COLO829 (cell line): Measurements from ENCODE around the gene LOX.

Source experiments
- DNase-seq: peaks from one replicate; pipeline ENCODE4 v3.0.0; 2012; ENCODE audit warnings: low spot score

Gene LOX

DNA sequence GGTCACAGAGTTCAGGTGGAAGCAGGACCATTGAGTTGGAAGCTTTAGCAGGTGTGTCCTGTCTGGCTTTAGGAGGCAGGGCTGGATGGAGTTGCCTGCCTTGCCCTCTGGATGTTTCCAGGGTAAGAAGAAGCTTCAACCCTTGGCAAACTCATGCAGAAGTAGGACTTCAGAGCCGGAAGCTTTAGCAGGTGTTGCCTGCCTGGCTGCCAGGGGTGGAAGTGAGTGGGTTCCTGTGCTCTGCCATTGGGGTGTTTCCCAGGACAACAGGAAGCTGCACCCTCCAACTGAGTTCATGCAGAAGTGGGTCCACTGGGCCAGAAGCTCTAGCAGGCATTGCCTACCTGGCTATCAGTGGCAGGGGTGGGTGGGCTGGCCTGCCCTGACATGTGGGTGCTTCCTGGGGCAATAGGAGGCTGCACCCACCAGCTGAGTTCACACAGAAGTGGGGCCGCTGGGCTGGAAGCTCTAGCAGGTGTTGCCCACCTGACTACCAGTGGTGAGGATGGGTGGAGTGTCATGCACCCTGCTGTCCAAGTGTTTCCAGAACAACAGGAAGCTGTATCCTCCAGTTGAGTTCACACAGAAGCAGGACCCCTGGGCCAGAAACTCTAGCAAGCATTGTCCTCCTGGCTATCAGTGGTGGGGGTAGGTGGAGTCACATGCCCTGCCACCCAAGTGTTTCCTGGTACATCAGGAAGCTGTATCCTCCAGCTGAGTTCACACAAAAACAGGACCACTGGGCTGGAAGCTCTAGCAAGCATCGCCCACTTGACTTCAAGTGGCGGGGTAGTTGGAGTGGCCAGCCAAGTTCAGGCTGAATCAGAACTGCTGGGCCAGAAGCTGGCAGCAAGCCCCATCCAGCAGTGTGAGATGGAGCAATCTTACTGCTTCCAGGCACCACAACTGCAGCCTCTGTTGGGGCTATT is 24.6 kb downstream of the LOX start:
- DNase-seq = no peak

DNA sequence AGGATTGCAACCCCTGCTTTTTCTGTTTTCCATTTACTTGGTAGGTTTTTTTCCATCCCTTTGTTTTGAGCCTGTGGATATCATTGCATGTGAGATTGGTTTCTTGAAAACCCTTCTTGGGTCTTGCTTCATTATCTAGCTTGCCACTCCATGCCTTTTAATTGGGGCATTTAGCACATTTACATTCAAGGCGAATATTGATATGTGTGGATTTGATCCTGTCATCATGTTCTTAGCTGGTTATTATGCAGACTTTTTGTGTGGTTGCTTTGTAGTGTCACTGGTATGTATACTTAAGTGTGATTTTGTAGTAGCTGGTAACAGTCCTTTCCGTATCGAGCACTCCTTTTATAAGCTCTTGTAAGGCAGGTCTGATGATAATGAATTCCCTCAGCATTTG is 26.5 kb downstream of the LOX start:
- no peak for DNase-seq

- DNase-seq = no peak
Observed at GRCh38 chr5:122050959-122051358, 27.1 kb downstream of the LOX start.

- DNase-seq = no peak
Observed at GRCh38 chr5:122040636-122041302, 37.3 kb downstream of the LOX start.

GRCh38 chr5:122036326-122036725 is 41.7 kb downstream of the LOX start:
- no peak for DNase-seq

DNA sequence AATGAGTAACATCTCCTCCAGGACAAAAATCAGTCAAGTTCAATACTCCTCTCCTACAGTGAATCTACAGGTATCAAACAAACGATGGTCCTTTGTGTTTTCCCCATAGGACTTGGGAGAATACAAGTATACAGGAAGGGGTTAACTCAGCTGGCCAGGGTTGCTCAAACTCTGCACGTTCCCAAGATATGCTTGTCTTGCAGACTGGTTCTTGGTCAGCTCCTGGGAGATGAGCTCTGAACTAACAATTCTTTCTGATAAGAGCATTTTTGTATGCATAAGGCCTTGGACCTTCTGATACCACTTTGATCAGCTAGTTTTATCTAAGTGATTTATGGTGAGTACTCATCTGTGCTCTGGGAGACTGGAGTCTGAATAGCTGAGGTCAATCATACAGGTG is 42.1 kb downstream of the LOX start:
- no peak for DNase-seq

GRCh38 chr5:122031836-122032235 is 46.2 kb downstream of the LOX start:
- DNase-seq = no peak

DNA sequence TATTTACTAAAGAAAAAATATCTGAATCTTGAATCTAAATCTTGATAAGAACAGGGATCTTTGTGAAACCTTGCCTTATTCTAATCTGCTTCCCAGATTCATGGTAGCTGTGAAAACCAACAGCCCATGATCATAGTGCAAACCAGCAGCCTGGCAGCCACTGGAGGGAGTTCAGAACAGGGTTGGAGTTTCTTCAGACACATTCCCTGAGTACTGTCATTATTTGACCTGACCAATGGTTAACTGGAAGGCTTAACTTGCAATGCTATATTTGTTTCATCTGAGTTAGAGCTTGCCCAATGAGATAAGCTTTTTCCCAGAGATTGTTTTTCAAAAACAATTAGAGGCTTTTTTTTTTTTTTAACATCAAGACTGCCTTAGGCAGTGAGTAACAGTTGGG is 47.8 kb downstream of the LOX start:
- no peak for DNase-seq

GRCh38 chr5:122029818-122030217 is 48.2 kb downstream of the LOX start:
- no peak for DNase-seq

GRCh38 chr5:122022966-122023365 is 55.1 kb downstream of the LOX start:
- no peak for DNase-seq

DNA sequence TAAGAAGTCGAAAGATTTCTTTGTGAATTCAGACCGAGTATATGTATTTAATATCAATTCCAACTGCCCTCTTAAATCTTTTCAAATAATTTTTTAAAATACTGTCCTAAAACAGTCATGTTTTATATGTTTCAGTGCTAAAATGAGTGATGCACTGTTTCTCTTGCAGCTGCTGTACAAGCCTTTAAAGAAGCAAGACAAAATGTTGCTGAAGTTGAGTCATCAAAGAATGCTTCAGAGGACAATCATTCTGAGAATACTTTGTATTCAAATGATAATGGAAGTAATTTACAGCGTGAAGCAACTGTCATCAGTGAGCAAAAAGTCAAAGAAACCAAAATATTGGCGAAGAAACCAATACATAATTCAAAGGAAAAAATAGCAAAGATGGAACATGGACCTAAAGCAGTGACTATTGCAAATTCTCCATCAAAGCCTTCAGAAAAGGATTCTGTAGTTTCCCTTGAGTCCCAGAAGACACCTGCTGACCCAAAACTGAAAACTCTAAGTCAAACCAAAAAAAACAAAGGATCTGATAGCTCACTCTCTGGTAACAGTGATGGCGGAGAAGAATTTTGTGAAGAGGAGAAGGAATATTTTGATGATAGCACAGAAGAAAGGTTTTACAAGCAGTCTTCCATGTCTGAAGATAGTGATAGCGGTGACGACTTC is 58.0 kb downstream of the LOX start:
- DNase-seq = no peak

GRCh38 chr5:122015471-122015870 is 62.6 kb downstream of the LOX start:
- no peak for DNase-seq

GRCh38 chr5:122014236-122014935 is 63.7 kb downstream of the LOX start:
- DNase-seq = no peak
